ENCODE data around the gene CLDN16. TPM values are rescaled to one million over a fixed set of nuclear protein-coding genes. Genes with fewer than 3 reads are reported as not detected.

The CLDN16 gene
- total RNA-seq (2021) (not detected in 3 replicates), Bru-seq, nascent RNA (percentile 11 among the genes with signal in this experiment)
- long read RNA-seq, experiment 1, partial matches to known transcripts: 0 of 1 reads
- long read RNA-seq, experiment 1, other reads (novel, unspliced or antisense): 1 of 1 reads
- long read RNA-seq, experiment 2, partial matches to known transcripts: 0 of 1 reads
- long read RNA-seq, experiment 2, other reads (novel, unspliced or antisense): 1 of 1 reads
- long read RNA-seq, experiment 3: 0 reads

GRCh38 chr3:190387578-190388213, at the start of gene CLDN16:
Gene CLDN16, plus strand, starts transcription at chr3:190388163. Its CDS starts 167 bp downstream, at chr3:190388330.
- peak; percentile 32; the same call in 1 of the 2 replicates for ATAC-seq
- Mint-ChIP-seq H3K4me3 (no peak within 1 kb of the TSS), H3K9me3 (no peaks in the 10 kb centered on the region), H3K27me3 (ENCODE audit: low read depth) (no peaks in the 10 kb centered on the region), H3K27ac (no peak within 1 kb of the TSS), H3K4me1 (no peaks in the 10 kb centered on the region), H3K36me3 (no peaks in the 10 kb centered on the region)
- DNase-seq (ENCODE audit: low spot score): no peak
- ChIA-PET CTCF (no interaction called here), POLR2A (no interaction called here)
- no peak for TF ChIP-seq GABPB1 (CRISPR knock-in tag; IDR thresholded peaks at IDR 0.05)
- no peak for TF ChIP-seq ZNF219 (CRISPR knock-in tag; IDR thresholded peaks at IDR 0.05; ENCODE audit: borderline replicate concordance)
- no peak for TF ChIP-seq OVOL2 (CRISPR knock-in tag; IDR thresholded peaks at IDR 0.05; ENCODE audit: borderline replicate concordance)
- no peak for TF ChIP-seq CREM (CRISPR knock-in tag; IDR thresholded peaks at IDR 0.05)
- no peak for TF ChIP-seq EMX1 (CRISPR knock-in tag; IDR thresholded peaks at IDR 0.05)
- TF ChIP-seq JAZF1 (CRISPR knock-in tag; IDR thresholded peaks at IDR 0.05): no peak
- no peak for TF ChIP-seq GTF2I (CRISPR knock-in tag; conservative IDR thresholded peaks at IDR 0.05)
- no peak for TF ChIP-seq HMGXB4 (CRISPR knock-in tag; IDR thresholded peaks at IDR 0.05)
- TF ChIP-seq NFATC4 (CRISPR knock-in tag; IDR thresholded peaks at IDR 0.05): no peak
- no peak for TF ChIP-seq ZBTB43 (CRISPR knock-in tag; IDR thresholded peaks at IDR 0.05)
- no peak for TF ChIP-seq ELF4 (CRISPR knock-in tag; IDR thresholded peaks at IDR 0.05; ENCODE audit: low read depth)
- no peak for TF ChIP-seq ZNF232 (CRISPR knock-in tag; IDR thresholded peaks at IDR 0.05)
- TF ChIP-seq TEAD1 (CRISPR knock-in tag; IDR thresholded peaks at IDR 0.05): no peak
- no peak for TF ChIP-seq ZNF425 (CRISPR knock-in tag; conservative IDR thresholded peaks at IDR 0.05)
- TF ChIP-seq SP1 (CRISPR knock-in tag; conservative IDR thresholded peaks at IDR 0.05): no peak
- no peak for TF ChIP-seq E2F5 (CRISPR knock-in tag; IDR thresholded peaks at IDR 0.05)
- TF ChIP-seq ZSCAN18 (CRISPR knock-in tag; IDR thresholded peaks at IDR 0.05): no peak
- TF ChIP-seq SMAD3 (CRISPR knock-in tag; IDR thresholded peaks at IDR 0.05; ENCODE audit: borderline replicate concordance): no peak
- no peak for TF ChIP-seq ZNF512 (CRISPR knock-in tag; IDR thresholded peaks at IDR 0.05; ENCODE audit: borderline replicate concordance)
- no peak for TF ChIP-seq GRHL2 (CRISPR knock-in tag; IDR thresholded peaks at IDR 0.05; ENCODE audit: insufficient replicate concordance, severe bottlenecking)

All from WTC11 (cell line).